NK-92 (cell line): Measurements from ENCODE around the gene MAPKAPK2.
"Not testable (repeated sequence)": the region's sequence is repeated elsewhere in the genome, so short reads cannot be mapped to it uniquely, and the experiment has no call there.

Experiments used
- DNase-seq: peaks from one replicate; lab custom pipeline; 2025; ENCODE audit not compliant: unreplicated experiment; lab: John Stamatoyannopoulos, UW

Gene MAPKAPK2

DNA sequence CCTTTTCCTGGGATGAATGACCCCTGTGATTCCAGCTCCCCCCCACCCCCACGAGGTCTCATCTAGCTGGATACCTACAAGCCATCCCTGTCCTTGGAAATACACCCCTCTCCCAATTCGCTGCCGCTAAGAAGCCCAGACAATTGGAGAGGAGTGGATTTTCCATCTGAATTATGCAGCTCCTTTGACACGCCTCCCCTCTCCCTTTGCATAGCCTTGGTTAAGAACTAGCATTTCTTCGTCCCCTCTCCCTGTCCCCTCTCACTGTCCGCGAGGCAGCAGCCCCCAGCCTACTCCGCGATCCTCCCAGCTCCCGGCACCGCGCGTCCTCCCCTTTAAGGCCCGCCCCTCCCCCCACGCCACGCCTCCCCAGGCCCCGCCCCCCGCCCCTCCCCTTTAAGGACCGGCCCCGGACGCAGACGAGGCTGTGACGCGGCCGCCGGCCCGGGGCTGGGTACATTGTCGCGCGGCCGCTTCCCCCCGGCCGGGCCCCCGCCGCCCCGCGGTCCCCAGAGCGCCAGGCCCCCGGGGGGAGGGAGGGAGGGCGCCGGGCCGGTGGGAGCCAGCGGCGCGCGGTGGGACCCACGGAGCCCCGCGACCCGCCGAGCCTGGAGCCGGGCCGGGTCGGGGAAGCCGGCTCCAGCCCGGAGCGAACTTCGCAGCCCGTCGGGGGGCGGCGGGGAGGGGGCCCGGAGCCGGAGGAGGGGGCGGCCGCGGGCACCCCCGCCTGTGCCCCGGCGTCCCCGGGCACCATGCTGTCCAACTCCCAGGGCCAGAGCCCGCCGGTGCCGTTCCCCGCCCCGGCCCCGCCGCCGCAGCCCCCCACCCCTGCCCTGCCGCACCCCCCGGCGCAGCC, at the start of gene MAPKAPK2:
Gene MAPKAPK2, plus strand, starts transcription at position 428 of the 856 bp plus-strand sequence. Its CDS starts 325 bp downstream, at position 753.
- no peak for DNase-seq

DNA sequence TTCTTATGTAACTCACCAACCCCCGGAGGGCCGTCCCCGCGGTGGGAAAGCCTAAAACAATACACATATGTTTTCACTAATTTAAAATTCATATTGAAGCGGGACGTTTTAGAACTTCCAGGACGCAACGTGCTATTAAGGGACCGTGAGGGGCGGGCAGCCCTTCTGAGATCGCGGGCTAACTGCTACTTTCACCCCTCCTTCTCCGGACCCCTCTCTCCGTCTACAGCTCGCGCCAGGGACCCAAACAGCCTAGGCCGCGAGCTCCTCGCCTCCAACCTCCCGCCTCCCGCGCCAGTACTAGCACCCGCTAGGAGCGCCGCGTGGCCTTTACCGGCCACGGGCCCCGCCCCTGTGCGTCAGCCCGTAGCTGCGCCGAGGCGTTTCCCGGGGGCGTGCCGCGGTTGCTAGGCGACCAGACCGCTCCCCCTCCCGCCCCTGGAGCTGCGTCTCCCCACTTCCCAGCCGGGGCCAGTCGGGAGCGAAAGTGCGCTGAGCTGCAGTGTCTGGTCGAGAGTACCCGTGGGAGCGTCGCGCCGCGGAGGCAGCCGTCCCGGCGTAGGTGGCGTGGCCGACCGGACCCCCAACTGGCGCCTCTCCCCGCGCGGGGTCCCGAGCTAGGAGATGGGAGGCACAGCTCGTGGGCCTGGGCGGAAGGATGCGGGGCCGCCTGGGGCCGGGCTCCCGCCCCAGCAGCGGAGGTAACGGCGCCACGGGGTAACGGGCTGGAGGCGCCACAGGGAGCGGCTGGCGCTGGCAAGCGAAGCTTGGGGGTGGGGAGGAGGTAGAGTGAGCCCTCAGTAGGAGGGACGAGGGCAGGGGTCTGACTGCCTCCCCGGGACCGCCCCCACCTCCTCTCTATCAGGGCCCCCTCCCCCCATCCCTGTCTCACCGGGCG, 49.4 kb upstream of the MAPKAPK2 start, which contains the start of gene DYRK3:
Gene DYRK3, plus strand, starts transcription at position 457 of the 898 bp plus-strand sequence. Its CDS starts 168 bp downstream, at position 625.
- DNase-seq = peak; percentile 19

DNA sequence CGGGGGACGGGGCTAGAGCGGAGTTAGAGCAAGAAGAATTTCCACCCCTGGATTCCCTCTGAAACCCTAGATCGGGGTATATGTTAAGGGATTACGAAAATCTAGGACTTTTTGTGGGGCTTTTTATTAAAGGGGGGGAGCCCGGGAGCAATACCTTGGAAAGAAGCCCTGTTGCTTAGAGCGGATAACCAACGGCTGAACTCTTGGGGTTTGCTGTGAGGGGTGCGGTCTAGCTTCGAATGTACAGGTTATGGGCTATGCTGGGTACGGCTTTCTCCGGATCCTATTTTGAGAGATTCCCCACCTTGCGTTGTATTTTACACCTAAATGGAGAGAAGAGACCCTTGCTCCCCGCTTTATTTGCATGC, 48.7 kb upstream of the MAPKAPK2 start:
- no peak for DNase-seq

DNA sequence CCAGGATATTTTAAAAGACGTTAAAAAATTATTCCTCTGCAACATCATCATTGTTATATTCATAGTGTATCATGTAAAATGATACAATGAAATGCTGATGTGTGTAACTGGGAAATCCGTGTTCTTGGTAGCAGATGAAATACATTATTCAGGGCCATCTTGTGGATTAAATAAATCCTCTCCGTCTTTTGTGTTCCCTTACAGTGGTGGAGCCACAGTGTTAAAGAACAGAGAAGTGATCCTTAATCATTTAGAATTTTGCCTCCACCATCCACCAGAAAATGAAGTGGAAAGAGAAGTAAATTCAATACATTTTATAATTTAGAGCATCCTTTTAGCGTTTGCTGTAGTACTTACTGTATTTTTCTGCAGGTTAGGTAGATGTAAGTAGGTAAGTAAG, 48.0 kb upstream of the MAPKAPK2 start:
- no peak for DNase-seq

DNA sequence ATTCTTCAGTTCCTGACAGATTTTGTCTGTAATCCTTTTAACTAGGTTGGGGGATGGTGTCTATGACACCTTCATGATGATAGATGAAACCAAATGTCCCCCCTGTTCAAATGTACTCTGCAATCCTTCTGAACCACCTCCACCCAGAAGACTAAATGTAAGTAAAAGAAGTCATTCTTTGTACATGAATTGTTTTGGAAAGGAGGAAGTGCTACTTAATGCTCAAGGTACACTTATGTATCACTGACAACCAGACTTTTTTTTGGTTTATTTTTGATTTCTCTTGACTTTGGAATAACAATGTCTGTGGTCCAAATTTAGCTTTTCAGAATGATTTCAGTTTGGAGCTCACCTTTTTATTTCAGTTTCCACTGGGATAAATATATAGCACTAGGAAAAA, 47.1 kb upstream of the MAPKAPK2 start:
- no peak for DNase-seq

DNA sequence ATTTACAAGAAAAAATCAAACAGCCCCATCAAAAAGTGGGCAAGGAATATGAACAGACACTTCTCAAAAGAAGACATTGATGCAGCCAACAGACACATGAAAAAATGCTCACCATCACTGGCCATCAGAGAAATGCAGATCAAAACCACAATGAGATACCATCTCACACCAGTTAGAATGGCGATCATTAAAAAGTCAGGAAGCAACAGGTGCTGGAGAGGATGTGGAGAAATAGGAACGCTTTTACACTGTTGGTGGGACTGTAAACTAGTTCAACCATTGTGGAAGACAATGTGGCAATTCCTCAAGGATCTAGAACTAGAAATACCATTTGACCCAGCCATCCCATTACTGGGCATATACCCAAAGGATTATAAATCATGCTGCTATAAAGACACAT, 42.6 kb upstream of the MAPKAPK2 start:
- not testable (repeated sequence) for DNase-seq

DNA sequence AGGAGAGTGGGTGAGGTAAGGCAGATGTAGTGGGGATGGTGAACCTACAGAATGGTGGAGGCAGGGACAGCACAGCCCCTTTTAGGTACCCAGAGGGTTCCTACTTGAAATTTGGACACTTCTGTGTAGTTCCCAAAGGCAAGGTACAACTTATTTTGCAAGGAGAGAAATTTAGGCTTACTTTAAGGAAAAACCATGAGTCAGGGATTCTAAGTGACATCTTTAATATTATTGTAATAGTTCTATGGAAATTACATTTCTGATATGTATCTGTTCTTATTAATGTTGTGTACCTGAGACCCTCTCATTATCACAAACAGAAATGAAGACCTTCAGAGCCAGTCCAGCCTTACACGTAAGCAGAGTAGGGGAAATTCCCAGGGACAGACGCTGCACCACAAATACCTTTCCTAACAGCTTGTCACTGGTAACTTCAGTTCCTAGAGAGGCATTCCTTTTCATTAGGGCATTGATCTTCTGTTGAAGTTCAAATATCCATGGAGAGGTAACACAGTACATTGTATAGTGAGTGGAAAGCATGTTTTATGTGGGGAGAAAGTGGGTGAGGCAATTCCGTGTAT, 41.5 kb upstream of the MAPKAPK2 start:
- DNase-seq = no peak

DNA sequence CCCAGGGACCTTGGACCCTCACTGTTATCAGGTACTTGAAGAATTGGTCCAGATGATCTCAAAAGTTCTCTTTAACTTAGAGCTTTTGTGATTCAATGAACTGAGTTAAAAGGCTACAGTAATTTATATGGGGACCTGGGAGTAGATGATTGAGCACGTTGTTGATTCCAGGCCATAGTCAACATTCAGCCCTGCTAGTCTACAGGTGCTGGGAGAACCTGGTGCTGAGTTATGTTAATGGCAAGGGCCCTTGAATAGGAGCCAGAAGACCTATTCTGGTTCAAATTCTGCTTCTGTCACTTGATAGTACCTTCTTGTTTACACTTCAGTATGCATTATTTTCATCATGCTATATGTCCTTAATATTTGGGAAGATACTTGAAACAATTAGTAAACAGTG, 38.2 kb upstream of the MAPKAPK2 start:
- DNase-seq = no peak

DNA sequence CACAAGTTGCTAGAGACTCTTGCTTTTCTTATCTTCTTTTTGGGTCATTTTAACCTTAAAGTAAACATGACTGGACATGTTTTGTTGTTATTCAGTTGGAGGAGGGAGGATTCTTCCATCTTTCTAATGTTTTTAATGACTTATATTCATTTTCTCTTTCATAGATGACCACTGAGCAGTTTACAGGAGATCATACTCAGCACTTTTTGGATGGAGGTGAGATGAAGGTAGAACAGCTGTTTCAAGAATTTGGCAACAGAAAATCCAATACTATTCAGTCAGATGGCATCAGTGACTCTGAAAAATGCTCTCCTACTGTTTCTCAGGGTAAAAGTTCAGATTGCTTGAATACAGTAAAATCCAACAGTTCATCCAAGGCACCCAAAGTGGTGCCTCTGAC, 37.5 kb upstream of the MAPKAPK2 start:
- no peak for DNase-seq

DNA sequence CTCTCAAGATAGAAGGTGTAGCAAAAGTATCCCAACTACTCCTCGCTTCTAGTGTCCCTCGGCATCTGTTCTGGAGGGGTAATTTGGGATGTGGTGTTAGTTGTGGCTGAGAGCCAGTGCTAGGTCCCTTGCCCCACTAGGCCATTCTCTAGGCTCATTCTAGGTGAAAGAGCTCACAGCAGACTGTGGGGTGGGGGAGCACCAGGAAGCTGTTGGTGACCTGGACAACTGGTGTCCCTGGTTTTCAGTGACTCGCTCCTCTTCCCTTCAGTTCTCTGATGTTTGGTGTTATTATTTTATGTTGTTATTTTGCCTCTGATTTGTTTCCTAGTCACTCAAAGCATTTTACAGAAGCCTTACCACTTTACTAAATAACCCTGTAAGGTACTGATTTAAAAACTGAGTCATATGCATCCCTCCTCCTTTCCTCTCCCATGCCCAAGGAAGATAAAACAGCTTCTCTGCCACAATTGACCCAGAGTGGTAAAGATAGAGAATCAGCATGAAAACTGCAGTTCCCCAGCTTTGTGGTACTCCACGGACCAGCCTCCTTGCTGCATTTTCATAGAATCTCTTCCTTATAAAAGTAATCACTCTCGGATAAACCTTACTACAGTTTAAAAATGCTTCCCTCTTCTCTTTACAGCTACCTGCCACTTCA, 35.3 kb upstream of the MAPKAPK2 start:
- DNase-seq = no peak

DNA sequence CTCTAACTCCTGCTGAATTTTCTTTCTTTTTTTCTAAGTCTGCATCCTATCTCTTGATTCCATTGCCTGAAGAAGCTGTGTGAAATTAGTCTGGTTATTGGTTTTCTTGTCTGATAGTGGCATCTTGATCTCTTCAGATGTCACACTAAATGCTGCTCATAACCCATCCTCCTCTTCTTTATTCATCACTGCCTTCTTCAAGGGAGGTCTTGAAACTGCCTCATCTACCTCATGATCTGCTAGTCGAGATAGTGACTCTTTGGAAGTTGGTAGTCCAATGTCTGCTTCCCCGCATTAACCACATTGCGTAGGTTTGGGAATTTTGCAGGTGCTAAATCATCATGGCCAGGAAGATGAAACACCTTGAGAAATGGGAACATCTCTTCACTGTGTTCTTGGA, 33.7 kb upstream of the MAPKAPK2 start:
- no peak for DNase-seq

DNA sequence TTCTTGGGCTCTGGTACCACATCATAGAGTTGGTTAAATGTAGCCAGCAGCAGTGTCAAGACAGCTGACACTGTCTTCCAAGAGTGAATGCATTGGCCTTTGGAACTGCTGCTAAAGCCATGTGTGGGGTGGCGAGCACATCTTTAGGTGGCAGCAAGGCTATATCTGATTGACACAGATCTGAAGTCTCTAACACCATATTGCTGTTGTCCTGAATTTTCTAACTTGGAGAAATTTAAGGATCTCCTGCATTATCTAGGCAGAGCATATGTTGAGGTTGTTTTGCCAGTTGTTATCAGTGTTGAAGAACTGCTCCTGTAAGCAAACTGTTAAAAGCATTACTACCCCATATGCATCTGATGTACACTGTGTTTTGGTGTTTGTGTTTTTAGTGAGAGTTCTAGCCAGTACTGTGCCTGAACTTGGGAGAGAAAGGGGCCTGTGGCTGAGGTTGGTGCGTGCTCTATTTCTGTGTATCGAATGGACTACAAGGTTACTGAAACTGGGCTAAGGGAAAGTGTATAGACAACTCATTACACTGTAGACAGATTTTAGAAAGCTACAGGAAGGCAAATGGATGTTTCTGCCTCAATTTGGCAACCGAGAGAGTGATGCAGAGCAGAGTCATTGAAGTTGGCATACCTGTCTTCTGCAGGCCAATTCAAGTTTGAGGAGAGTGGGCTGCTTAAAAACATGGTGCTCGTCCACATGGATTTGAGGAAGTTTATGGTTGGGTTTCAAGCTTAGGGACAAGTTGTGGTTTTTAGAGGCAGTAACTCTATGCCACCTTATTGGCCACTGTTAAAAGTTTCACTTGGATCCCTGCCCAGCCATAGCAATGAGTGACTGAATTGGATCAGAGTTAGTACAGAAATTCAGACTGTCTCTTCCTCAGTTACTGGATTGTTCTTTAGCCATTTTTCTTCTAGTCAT, 32.5 kb upstream of the MAPKAPK2 start:
- DNase-seq = no peak

DNA sequence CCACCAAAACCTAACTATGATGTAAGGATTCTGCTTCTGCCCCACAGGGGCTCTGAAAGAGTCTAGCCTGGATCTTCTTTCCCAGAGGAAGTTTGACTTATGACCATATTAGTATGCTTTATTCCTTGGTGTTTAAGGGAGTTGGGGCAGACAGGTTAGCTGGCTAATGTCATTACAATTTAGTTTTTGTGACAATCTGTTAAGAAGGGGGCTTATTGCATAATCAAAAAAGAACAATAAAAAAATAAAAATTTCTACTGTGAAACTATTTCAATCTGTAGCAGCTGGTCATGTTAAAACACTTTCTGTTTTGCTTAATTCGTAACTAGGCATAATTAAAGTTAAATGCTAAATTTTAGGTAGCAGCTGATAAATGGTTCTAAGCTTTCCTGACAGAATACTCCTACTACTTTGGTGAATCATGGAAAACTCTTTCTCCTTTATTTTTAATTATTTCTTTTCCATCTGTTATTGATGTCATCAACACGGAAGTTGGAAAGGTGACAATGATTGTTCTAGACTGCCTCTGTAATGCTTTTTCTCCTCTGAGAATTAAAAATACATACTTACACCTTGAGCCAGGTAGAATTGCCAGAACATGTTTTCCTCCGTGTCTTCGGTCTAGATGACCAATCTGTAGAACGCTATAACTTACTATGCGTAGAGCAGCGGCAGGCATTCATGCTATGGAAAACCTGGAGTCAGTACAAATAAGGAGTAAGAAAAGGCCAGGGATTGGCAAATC, 30.8 kb upstream of the MAPKAPK2 start:
- DNase-seq = no peak

DNA sequence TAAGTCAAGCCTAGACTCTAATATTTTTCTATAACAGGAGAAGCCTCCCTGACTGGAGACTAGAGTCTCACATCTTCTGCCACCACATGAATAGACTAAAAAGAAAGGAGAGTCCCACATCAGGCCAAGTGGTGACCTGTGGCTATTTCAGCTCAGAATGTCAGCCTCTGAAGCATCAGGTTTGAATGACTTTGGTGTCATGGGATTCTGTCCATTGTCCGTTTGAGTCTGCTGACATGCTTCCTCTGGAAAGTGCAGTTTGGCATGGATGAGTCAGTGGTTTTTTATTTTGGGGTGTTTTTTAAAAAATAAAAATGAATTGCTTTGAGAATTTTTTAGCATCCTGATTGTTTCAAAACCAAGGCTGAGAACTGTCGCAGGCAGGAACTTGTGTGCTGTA, 29.9 kb upstream of the MAPKAPK2 start:
- DNase-seq = no peak

DNA sequence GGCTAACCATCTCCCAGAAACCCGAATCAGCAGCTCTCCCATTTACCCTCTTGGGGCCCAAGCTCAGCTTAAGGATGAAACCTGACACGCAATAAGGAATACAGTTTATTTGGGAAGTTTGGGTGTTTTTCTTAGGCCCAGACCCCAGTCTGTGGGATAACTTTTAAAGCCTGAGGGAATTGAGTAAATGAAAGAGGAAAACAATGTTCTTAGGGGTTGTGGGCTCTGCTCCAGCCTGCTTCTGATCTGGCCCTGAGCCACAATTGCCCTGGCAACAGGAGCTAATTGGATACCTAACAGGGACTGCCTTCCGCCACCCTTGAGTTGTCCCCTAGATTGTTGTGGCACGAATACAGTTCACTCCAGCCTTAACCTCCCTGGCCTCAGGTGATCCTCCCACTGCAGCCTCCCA, 29.2 kb upstream of the MAPKAPK2 start:
- DNase-seq = no peak

DNA sequence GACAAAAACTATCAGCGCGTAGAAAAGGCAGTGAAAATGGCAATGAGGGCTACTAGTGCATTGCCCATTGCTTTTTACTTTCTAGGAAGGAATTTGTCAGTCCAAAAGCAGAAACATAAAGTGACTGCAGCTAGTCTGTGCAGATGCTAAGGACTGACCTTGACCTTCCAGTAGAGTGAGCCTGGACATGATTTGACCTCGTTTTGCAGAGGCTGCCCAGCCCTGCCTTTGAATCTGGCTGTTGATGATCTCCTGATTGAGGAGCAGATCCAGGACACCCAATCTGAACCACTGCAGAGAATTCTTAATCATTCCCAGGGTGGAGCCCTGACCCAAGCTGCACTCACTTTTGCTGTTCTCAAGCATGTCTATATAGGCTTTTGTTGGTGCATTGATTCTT, 27.8 kb upstream of the MAPKAPK2 start:
- no peak for DNase-seq

DNA sequence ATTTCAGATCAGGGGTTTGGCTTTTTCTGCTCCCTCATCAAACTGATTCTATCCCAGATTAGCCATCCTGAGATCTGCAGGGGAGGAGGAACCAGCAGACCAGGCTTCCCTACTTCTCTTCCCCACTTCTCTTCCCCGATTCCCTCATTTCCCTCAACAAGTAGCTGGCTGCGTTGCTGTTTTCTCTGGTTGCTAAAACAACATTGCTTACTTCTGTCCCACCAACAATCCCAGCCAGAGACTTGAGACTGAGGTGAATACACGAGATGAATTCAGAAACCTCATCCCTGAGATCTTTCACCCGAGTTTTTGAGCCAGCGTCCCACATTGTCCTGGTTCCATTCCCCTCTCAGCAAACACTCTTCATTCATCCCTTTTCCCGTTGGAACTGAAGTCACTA, 27.0 kb upstream of the MAPKAPK2 start:
- DNase-seq = no peak

DNA sequence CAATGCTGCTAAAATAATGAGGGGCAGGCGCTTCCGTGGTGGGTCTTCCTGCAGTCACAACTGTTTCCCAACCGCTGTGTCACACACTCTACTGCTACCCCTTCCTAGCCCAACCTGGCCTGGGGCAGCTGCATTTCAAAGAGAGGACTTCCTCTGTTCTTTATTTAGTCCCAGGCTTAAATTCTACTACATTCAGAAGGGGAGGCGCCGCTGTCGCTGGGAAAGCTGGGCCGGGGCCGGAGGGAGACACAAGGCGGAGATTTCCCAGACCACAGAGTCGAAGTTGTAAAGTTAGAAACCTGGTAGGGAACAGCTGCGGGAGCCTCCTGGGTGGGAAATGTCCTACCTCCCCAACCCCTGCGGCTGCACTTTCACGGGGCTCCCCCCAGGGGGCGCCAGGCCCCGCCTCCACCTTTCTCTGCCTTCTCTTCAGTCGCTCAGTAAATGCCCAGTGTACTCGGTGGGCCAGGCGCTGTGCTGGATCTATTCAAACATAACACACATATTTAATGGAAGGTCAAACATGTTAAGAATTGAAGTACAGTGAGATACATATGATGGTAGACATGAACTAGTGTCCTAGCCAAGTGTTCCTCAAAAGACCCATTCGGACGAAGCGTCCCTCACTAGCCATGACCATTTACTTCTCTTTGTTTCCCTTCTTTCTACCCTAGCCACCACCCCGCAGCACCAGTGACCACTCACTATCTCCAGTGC, 26.3 kb upstream of the MAPKAPK2 start:
- no peak for DNase-seq

DNA sequence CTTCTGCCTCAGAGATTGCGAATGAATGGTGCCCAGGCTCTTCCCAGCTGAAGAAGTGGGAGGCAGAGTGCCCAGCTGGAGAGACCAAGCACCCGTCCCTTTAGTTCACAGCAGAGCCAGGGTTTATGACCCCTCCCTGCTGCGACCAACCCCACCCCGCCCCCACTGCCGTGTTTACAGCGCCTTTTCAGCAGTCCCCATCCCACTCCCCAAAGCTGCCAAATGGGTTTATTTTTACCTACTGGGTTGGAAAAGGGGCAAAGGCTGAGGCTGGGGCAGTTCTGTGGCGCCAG, 25.8 kb upstream of the MAPKAPK2 start:
- no peak for DNase-seq
